ENCODE results near the gene DCDC1. TPM values are rescaled to one million over a fixed set of nuclear protein-coding genes. Genes with fewer than 3 reads are reported as not detected.
A peak's percentile ranks its signal among the peaks of the same experiment; 100 is the strongest.

DCDC1 gene
- total RNA-seq, 1 donor from 2014 or later: 0.93 TPM

DNA sequence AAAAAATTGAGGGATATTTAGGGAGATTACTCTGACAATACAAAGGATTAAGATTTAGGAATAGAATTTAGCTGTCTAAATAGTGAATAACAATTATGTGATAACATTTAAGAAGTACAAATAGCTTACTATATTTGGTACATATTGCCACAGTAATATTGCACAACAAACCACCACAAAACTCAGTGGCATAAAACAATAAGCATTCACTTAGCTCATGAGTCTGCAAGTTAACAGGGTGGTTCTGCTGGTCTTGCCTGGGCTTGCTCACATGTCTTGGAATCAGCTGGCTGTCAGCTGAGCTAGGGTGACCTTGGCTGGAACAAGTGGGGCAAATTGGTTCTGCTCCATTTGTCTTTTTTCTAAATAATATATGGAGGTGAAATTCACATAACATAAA lies 115.1 kb downstream of the DCDC1 start:
- Histone ChIP-seq H3K9me3 (no peaks in the 10 kb centered on the region), H3K4me3 (no peak overlapping the region), H3K27me3 (no peaks in the 10 kb centered on the region), H3K27ac (no peak overlapping the region), H3K36me3 (no peaks in the 10 kb centered on the region), H3K4me1 (no peaks in the 10 kb centered on the region)
- intact Hi-C loops (cut with DNase I): no loop called here
- ATAC-seq (no peak), DNase-seq (no peak)
- TF ChIP-seq CTCF (IDR thresholded peaks at IDR 0.05): no peak

DNA sequence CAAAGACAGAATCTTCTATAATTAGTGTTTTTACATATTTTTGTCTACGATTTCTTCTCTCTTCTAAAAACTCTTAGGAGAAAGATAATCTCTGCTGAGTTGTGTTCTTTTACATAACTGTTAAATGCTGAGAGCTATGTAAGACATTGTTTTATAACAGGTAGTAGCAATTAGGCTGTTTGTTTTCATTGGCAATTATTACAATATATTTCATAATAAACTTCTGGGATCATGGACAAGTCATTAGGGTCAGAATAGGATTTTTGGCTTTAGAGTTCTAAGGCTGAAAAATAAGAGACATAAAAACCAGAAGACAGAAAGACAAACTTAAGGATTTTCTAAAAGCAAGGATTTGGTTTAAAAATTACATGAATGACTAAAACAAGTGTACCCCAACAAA lies 120.8 kb downstream of the DCDC1 start:
- Histone ChIP-seq H3K36me3 (no peaks in the 10 kb centered on the region), H3K4me3 (no peak overlapping the region), H3K27ac (no peak overlapping the region), H3K27me3 (no peaks in the 10 kb centered on the region), H3K9me3 (no peaks in the 10 kb centered on the region), H3K4me1 (no peaks in the 10 kb centered on the region)
- no peak for TF ChIP-seq CTCF (IDR thresholded peaks at IDR 0.05)
- ATAC-seq (no peak), DNase-seq (no peak)
- intact Hi-C loops (cut with DNase I): no loop called here

DNA sequence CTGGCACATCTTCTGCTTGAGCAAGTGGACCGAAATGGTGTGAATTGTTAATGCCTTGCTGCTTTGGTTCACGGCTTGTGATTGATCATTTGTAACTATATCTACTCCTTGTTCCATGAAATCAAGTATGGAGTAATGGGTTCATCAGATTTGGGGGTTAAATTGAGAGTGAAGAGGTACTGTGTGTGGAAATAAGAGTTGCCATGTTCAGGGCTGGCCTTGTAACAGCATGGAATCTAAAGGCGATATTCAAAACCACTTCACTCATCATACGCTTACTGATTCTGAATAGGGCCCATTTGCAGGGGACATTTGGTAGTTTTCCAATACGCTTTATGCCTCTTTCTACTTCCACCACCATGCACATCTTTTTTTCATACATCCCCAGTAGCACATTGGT lies 122.2 kb downstream of the DCDC1 start:
- DNase-seq: no peak
- H3K9me3 ChIP-seq: no peaks in the 10 kb centered on the region
- no peak for TF ChIP-seq CTCF (IDR thresholded peaks at IDR 0.05)
- H3K4me1 ChIP-seq: no peaks in the 10 kb centered on the region
- H3K36me3 ChIP-seq: no peaks in the 10 kb centered on the region
- H3K4me3 ChIP-seq: no peak overlapping the region
- intact Hi-C loops (cut with DNase I): no loop called here
- ATAC-seq: no peak
- no peaks in the 10 kb centered on the region for H3K27me3 ChIP-seq
- H3K27ac ChIP-seq: no peak overlapping the region

DNA sequence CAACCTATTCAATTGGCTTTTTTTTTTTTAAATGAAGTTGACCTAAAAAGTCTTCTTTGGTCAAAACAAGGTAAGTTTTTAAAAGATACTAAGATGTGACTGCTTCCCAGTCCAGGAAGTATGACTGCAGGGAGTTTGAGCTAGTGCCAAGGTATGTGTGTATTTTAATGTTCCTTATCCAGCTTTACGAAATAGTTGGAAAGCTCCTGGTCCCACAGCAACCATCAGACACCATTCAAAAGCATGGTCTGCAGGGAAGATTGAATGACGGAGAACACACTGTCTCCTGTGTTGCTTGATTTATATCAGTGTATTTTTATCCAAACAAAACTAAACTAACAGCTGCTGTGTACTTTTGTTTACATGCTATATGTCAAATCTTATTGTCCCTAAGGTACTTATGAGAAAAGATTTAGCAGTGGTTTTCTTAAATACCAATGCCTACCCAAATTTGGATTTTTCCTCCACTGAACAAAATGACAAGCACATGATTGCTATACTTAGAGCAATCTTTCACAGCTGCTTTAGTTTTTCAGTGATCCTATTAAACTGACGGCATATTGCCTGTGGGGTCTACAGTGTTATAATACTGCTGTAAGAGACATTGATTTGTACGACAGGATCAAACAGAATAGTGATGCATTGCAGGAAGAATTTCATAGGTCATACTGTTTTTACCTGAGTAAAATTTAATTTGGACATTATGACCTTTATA lies 122.9 kb downstream of the DCDC1 start:
- Histone ChIP-seq H3K27ac (no peak overlapping the region), H3K27me3 (no peaks in the 10 kb centered on the region), H3K4me3 (no peak overlapping the region), H3K36me3 (no peaks in the 10 kb centered on the region), H3K9me3 (no peaks in the 10 kb centered on the region), H3K4me1 (no peaks in the 10 kb centered on the region)
- ATAC-seq (peak; percentile 38), DNase-seq (no peak)
- TF ChIP-seq CTCF (IDR thresholded peaks at IDR 0.05): no peak
- intact Hi-C loops (cut with DNase I): no loop called here

DNA sequence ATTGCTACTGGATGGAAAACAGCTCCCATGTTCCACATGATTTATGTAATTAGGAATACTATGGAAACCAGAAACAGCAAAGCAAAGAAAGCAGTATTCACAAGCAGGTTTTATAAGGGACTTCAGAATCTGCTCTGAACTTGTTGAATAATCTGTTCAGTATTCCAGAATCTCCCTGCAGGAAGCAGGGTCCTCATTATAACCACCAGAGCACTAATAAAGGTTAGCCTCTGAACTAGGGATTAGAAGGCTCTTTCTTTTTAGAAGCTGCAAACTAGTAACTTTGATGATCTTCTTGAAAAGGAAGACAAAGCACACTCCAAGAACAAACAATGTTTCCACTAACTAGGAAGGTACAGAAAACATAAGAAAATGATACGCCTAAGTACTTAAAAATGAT lies 125.8 kb downstream of the DCDC1 start:
- Histone ChIP-seq H3K4me1 (no peaks in the 10 kb centered on the region), H3K27ac (no peak overlapping the region), H3K9me3 (no peaks in the 10 kb centered on the region), H3K27me3 (no peaks in the 10 kb centered on the region), H3K4me3 (no peak overlapping the region), H3K36me3 (no peaks in the 10 kb centered on the region)
- DNase-seq (no peak), ATAC-seq (no peak)
- intact Hi-C loops (cut with DNase I): no loop called here
- TF ChIP-seq CTCF (IDR thresholded peaks at IDR 0.05): no peak
